Measurements from ENCODE around the gene ATP6V1D.
A peak's percentile ranks its signal among the peaks of the same experiment; 100 is the strongest.
"Not testable (repeated sequence)": the region's sequence is repeated elsewhere in the genome, so short reads cannot be mapped to it uniquely, and the experiment has no call there.

Gene ATP6V1D

DNA sequence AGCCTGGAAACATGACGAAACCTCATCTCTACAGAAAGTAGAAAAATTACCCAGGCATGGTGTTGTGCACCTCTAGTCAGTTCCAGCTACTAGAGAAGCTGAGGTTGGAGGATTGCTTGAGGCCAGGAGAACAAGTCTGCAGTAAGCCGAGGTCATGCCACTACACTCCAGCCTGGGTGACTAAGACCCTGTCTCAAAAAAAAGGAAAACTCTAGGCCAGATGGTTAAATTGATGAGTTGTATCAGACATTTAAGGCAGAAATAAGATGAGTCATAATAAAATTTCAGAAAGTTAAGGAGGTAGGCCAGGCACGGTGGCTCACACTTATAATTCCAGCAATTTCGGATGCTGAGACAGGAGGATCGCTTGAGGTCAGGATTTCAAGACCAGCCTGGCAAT lies 11.2 kb upstream of the ATP6V1D start:
- DNase-seq (ENCODE audit: low spot score), result no peak

DNA sequence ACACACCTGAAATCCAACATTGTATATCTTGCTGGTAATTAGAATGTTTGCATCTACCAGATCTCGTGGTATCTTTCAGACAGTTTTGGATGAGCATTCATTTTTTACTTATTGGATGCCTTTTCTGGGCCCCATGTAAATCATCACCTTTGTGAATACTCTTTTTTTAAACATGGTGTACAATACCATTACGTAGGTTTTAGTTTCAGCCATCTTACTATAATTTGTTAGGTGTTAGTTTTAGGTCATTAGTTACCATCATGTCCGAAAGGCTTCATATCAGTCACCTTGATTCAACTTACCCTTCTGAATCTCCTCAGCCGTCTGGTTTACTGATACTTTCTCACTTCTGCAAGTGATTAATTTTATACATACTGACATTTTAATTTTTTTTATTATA lies 5.9 kb upstream of the ATP6V1D start:
- DNase-seq (ENCODE audit: low spot score), result no peak

DNA sequence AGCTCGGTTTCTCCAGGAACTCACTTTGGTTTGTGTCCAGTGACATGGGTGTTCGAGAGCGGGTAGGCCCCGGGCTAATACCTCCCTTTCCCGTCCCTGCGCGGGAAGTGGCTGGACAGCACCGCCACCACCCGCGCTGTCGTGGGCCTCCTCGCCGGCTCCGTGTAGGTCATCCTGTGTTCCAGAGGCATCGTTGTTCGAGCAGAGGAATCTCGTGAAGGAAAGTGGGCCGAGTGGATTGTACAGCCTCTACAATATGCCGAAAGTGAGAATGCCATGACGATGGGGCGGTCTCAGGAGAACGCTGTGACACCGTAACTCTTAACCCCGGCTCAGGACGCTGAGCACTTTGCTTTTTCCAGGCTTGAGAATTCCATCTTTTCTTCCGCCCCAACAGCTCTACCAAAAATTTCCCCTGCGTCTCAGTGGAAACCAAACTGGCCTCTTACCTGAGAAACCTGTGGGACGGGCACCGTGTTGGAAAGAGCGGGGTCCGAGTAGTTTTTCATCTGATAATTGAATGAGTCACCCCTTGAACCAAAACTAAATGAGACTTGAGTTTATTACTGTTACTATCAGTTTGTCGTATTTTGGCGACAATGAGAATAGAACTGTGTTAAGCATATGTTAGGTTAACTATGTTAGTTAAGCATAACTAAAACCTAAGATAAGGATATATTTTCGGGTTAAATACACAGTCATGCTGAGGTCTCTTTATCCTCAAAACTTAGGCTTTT lies 1.0 kb upstream of the ATP6V1D start:
- DNase-seq (ENCODE audit: low spot score), result no peak

DNA sequence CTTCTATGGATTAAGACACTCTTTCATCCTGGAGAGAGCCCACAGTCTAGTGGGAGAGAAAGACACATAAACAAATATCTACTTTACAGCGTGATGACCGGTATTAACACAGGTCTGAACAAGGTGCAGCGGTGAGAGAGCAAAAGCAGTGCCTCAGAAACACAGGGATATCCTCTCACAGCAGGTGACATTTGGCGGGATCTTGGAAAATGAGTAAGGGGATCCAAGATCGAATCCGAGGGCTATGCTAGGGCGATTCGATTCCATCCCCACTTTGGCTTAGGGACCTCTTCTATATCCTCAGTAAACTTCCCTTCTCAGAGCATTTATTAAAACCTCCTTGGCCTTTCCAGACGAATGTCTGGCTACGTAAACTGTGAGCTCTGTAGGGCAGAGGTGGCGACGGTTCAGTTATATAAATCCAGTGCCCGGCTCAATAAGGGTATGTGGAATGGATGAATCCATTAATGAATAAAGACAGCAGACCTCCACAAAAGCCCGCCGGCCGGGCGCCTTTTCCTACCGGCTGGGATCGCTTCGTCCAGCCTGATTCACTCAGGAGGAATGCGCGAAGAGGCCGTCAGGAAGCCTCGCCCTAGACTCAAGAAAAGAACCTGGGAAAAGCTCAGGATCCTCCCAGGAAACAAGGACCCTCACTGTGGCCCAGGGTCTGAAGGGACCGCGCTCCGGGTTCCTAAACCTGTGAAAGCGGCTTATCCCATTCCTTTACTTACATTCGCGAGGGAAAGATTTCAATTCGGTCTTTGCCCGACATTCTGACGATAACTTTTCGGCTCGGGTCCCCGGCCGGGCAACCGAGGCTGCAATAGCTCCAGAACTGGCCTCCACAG lies 455 bp downstream of the ATP6V1D start:
- DNase-seq (ENCODE audit: low spot score), result peak; percentile 17

DNA sequence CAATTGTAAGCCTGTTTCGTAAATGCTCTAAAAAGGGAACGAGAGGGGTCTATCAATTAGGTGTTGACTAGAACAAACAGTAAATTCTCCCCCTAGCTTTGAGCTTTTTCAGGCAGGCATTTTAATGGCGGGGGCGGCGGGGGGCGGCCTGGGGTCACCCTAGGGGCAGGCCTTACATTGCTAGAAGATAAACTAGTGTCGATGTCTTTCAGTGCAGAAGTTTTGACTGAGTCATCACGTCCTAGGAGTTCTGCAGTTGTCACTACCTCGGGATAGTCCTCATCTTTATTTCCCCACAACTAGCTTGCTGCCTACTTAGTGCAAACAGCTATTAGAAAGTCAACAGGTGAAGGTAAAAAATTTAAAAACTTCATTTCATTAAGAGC lies 1.6 kb downstream of the ATP6V1D start:
- no peak for DNase-seq (ENCODE audit: low spot score)

DNA sequence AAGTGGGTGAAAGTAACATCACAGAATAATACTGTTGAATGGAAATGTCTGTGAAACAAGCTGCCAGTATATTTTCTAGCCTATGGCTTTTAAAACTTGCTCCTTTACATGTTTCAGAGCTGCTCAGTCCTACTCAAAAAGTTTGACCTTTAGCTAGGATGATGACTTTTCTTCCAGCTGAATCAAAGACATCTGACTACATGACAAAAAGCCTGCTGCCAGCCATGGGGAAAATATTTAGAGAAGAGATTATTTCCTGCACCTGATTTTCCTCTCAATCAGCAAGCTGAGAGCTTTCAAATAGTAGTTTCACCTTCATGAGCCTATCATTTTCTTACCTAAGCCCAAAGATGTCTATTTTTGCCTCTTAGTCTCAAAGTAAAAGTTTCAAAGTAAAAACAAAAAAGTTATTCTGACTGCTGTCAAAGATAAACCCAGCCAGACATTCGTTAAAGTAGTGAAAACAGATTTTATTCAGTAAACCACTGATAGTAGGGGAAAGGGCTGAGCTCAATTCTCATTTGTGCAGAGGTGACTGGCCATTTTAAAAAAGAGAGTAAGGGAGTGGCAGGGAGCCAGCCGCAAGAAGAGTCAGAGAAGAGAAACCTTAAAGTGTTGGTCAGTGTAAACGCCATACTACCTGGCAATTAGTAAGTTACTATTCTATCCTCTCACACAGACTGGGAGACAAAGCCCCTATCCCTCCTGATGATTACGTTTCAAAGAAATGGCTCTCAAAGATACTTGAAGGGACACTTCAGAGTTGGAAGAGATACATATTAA lies 2.2 kb downstream of the ATP6V1D start:
- DNase-seq (ENCODE audit: low spot score), result no peak

DNA sequence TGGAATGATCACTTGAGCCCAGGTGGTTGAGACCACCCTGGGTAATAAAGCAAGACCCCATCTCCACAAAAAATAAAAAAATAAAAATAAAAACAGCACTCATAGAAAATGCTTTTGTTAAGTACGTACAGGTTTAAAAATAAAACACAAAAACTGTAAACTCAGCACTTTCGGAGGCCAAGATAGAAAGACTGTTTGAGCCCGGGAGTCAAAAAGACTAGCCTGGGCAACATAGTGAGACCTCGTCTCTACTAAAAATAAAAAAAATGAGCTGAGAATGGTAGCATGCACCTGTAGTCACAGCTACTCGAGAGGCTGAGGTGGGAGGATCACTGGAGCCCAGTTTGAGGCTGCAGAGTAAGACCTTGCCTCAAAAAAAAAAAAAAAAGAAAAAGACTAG lies 7.5 kb downstream of the ATP6V1D start:
- DNase-seq (ENCODE audit: low spot score), result no peak

DNA sequence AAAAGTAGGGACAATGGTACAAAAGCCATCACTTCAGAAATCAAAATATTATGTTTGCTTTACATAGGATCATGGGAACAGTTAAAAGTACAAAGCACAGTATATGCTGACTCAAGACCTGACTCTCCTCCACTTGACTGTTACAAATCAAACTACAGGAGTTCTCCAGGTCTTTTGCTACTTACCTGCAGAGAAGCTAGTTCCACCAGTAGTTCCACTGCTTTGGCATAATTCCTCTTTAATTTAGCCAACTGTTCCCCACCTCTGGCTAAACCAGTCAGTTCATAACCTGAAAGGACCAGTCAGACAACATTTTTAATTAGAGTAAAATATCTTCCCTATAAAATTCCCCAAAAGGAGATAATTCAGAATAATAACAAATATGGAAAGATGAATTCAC lies 14.0 kb downstream of the ATP6V1D start:
- no peak for DNase-seq (ENCODE audit: low spot score)

DNA sequence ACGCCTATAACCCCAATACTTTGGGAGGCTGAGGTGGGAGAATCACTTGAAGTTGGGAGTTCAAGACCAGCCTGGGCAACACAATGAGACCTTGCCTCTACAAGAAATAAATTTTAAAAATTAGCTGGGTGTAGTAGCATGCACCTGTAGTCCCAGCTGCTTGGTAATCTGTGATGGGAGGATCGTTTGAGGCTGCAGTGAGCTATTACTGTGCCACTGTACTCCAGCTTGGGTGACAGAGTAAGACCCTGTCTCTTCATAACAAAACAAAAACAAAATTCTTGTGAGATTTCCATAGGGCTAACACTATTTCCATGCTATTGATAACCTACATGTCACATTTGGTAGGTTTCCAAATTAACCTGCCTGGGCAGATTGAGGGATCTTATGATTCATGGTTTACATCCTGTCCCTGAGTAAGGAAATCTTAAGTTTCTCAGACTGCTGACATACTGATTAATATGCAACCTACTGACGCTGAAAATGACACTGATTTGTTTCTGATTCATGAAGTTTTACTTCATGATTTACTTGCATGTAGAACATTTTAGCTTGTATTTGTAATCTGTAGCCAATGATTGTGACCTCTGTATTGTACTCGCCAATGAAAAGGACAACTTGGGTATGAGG lies 15.9 kb downstream of the ATP6V1D start:
- no peak for DNase-seq (ENCODE audit: low spot score)

DNA sequence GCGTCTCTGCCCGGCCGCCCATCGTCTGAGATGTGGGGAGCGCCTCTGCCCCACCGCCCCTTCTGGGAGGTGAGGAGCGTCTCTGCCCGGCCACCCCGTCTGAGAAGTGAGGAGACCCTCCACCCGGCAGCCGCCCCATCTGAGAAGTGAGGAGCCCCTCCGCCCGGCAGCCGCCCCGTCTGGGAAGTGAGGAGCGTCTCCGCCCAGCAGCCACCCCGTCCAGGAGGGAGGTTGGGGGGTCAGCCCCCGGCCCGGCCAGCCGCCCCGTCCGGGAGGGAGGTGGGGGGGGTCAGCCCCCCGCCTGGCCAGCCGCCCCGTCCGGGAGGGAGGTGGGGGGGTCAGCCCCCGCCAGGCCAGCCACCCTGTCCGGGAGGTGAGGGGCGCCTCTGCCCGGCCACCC lies 18.4 kb downstream of the ATP6V1D start:
- DNase-seq (ENCODE audit: low spot score), result not testable (repeated sequence)

DNA sequence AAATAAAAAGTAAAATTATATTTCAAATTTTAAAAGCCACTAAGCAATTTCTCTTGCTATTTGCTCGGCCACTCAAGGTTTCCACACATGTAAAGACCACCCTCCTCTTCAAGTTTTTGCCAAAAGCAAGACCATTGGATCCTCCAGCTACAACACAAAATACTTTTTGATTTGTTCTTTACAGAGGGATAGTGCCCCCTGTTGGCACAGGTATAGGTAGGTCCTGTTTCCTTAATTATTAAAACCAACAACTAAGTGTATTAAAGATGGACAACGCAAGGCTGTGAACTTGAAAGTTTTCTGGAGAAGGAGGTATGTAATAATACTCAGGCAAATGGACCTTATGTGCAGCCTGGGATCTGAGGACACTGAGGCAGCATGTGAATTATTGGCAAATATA lies 23.8 kb downstream of the ATP6V1D start:
- no peak for DNase-seq (ENCODE audit: low spot score)

DNA sequence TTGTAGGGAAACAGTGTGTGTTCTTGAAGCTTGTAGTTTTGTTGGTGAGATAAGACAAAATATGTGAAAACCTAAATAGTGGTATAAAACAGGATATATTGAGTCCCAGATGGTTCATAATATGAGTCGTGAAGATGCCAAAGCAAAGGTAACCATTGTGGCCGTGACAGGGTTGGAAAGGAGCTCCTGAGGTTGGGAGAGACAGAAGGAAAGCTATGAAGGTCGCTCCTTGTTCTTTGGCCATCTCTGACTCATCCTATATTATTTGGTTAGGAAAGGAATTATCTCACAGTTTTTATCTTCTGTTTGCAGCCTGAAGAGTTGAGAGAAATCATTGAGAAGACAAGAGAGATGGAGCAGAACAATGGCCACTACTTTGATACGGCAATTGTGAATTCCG lies 27.1 kb downstream of the ATP6V1D start:
- no peak for DNase-seq (ENCODE audit: low spot score)

DNA sequence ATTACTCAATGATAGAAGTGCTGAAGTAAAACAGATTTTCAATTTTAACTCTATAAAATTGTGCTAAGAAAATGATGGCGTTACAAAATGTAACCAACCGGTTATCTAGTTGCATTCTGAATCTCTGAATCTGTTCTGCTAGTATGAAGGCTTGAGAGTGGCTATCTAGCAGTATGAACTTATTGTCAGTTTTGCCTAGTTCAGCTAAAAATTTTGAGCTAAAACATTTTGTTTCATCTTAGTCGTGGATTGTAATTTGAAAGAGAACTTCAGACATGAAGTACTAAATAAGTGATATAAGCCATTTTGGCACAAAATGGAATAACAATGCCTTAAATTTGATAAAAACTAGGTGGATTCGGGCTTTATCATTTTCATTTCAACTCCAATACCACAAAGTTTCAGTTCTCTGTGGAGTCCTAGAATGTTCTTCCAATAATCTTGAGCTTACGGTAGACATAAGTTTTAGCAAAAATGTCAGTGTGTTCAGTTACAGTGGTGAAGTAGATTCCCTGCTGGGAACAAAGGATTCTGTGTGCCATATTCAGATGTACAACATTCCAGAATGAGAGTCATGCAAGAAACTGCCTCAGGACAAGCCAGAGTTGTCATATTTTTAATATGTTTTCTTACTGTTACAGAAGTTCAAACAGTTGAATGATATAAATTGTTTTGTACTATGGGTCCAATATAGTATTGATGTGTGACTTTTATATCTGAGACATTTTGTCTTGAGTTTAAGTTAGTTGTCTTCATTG lies 28.1 kb downstream of the ATP6V1D start:
- no peak for DNase-seq (ENCODE audit: low spot score)

DNA sequence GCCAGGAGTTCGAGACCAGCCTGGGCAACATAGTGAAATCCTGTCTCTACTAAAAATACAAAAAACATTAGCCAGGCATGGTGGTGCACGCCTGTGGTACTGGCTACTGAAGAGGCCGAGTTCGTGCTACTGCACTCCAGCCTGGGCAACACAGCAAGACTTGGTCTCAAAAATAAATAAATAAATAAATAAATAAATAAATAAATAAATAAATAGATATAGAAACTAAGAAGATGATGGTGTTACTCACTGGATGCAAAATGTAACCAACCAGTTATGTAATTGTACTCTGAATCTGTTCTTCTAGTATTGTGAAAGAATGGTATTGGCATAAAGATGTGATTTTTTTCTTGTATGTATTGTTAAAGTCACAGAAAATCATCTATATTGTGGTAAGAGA lies 29.9 kb downstream of the ATP6V1D start:
- not testable (repeated sequence) for DNase-seq (ENCODE audit: low spot score)

DNA sequence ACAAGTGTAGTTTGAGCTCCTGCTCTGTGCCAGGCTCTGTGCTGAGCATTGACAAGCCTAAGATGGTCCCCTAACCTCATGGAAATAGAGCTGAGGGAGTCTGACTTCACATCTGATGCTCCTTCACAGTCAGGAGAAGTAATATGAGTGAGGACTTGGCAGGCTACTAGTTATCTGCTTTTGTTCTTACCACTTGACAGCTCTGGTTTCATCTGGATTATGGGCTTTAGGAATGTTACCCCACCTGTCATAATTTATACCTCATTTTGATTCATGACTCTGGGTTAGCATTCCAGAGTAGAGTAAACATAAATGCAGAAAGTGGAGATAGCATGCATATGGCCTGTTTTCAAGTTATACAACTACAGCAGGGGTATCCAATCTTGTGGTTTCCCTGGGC lies 40.5 kb downstream of the ATP6V1D start:
- DNase-seq (ENCODE audit: low spot score), result no peak

DNA sequence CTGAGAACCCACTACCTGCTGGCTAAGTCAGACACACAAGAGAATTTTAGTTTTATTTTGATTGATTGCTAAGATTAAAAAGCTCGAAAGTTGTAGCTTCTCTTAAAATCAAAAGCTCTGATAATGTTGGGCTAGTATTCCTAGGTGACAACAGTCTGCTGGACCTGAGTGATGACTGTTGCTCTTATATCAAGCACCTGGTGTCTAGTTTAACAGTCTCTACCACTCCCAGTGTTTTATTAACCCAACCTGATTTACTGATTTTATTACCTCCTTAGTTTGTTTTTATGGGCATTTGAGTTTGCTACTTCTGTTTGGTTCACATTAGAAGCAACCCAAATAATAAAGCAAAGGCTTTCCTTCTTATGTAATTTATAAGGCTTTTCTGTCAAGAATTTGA lies 41.8 kb downstream of the ATP6V1D start:
- no peak for DNase-seq (ENCODE audit: low spot score)

DNA sequence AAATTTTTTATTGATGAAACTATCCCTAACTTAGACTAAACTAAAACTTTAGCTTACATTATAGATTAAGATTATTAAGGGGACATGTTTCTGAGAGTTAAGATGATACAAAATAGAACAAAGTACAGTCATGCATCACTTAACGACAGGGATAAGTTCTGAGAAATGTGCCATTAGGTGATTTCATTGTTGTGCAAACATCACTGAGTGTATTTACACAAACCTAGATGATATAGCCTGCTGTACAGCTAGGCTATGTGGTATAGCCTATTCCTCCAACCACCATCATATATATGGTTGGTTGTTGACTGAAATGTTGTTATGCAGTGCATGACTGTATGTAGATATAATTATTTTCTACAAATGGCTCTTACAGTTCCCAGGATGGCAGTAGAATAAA lies 46.5 kb downstream of the ATP6V1D start:
- no peak for DNase-seq (ENCODE audit: low spot score)

DNA sequence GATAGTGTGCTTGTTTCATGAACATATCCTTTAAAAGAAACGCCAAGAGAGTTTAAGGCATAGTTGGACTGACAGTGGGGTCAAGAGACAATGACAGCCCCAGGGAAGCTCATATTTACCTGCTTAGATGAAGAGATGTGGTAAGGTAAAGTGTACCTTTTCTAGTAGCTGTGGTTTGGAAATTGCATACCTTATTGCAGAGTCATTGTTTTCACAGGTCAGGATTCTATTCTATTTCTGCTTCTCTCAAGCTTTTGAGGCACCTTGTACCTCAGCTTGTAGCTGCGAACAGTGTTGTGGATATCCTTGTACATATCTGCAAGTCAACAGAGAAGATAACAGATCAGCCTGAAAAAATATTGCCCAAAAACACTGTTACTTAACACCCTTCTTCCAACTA lies 47.7 kb downstream of the ATP6V1D start:
- DNase-seq (ENCODE audit: low spot score), result no peak

Data from D341Med (cell line).